ENCODE measurements around the gene ETV5. TPM values are rescaled to one million over a fixed set of nuclear protein-coding genes. Genes with fewer than 3 reads are reported as not detected.

ETV5 gene
- total RNA-seq, 4 donors from 2014 or later: 6.6 to 12.4 (median 9.5) TPM

DNA sequence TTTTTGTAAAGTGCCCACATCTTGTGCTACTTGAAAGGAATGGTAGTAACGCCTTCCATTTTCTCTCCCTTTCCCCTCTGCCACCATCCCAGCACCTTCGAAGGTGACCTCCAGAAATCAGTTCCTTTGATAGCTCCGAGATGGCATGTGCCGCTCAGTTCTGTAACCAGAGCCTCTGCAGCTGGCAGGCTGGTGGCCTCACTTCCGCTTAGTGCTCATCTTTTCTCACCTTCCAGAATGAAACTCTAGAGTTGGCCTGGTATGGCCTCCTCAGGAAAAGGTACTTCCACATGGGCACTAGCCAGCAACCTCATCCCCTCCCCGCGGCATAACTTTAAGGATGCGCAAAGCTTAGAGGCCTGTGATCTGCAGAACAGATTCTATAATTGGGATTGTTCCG lies 38.8 kb downstream of the ETV5 start:
- DNase-seq (ENCODE audit: extremely low spot score): no peak

DNA sequence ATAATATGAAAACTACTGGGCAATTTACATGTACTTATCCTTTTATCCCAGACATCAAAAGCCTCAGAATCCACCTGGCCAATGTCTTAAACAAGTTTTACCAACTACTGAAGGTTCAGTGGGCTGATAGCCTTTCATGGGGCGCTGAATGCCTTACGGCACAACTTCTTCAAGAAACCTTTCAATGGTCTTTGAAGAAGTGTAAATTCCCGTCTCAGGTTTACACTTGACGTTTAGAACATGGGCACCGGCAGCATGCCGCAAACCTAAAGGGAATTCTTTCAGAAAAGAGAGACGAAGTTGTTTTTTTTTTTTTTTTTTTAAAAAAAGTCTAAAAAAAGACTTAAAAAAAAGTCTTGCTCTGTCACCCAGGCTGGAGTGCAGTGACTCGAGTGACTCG lies 39.7 kb downstream of the ETV5 start:
- Histone ChIP-seq H3K9me3 (no peaks in the 10 kb centered on the region), H3K27me3 (no peaks in the 10 kb centered on the region), H3K36me3 (peaks cover 5 to 16% (median 10%) of the 10 kb centered on the region in 4 donors), H3K4me1 (no peaks in the 10 kb centered on the region), H3K4me3 (no peak overlapping the region), H3K27ac (replicated peaks in 1 of 4) (no peak overlapping the region)
- no peak for DNase-seq (ENCODE audit: extremely low spot score)
- intact Hi-C loops (cut with DNase I): no loop called here
- TF ChIP-seq POLR2A (IDR thresholded peaks at IDR 0.05; ENCODE audit: low read depth) (no peak), CTCF (IDR thresholded peaks at IDR 0.05) (no peak), EP300 (IDR thresholded peaks at IDR 0.05) (no peak)
- 96% methylated on average over 9 of the region's 9 CpGs for WGBS

More for the DNA sequence above, 38.8 kb downstream of the ETV5 start:
- intact Hi-C loops (cut with DNase I): no loop called here
- no peak overlapping the region for H3K27ac ChIP-seq (replicated peaks in 1 of 4)
- peaks cover 0 to 7% (median 6%) of the 10 kb centered on the region in 4 donors for H3K36me3 ChIP-seq
- no peak overlapping the region for H3K4me3 ChIP-seq
- WGBS: 88% methylated on average over 9 of the region's 9 CpGs
- no peaks in the 10 kb centered on the region for H3K27me3 ChIP-seq
- H3K9me3 ChIP-seq: no peaks in the 10 kb centered on the region
- TF ChIP-seq POLR2AphosphoS5 (IDR thresholded peaks at IDR 0.05) (no peak), EP300 (IDR thresholded peaks at IDR 0.05) (no peak), CTCF (IDR thresholded peaks at IDR 0.05) (no peak), POLR2A (IDR thresholded peaks at IDR 0.05; ENCODE audit: low read depth) (no peak)
- H3K4me1 ChIP-seq: no peaks in the 10 kb centered on the region

- H3K4me1 ChIP-seq: no peaks in the 10 kb centered on the region
- 57% methylated on average over 2 of the region's 2 CpGs for WGBS
- no peaks in the 10 kb centered on the region for H3K27me3 ChIP-seq
- DNase-seq (ENCODE audit: extremely low spot score): no peak
- TF ChIP-seq POLR2A (IDR thresholded peaks at IDR 0.05; ENCODE audit: low read depth) (no peak), POLR2AphosphoS5 (IDR thresholded peaks at IDR 0.05) (no peak), CTCF (IDR thresholded peaks at IDR 0.05) (no peak), EP300 (IDR thresholded peaks at IDR 0.05) (no peak)
- H3K9me3 ChIP-seq: no peaks in the 10 kb centered on the region
- H3K4me3 ChIP-seq: no peak overlapping the region
- H3K27ac ChIP-seq (replicated peaks in 1 of 4): no peak overlapping the region
- H3K36me3 ChIP-seq: peaks cover 5 to 26% (median 11%) of the 10 kb centered on the region in 4 donors
- intact Hi-C loops (cut with DNase I): no loop called here
Observed at GRCh38 chr3:186068243-186068552, 40.7 kb downstream of the ETV5 start.

- Histone ChIP-seq H3K27me3 (no peaks in the 10 kb centered on the region), H3K27ac (replicated peaks in 1 of 4) (no peak overlapping the region), H3K36me3 (peaks cover 5 to 30% (median 11%) of the 10 kb centered on the region in 4 donors), H3K4me3 (no peak overlapping the region), H3K4me1 (no peaks in the 10 kb centered on the region), H3K9me3 (no peaks in the 10 kb centered on the region)
- TF ChIP-seq POLR2AphosphoS5 (IDR thresholded peaks at IDR 0.05): no peak
- TF ChIP-seq POLR2A (IDR thresholded peaks at IDR 0.05; ENCODE audit: low read depth): no peak
- TF ChIP-seq EP300 (IDR thresholded peaks at IDR 0.05): no peak
- no peak for TF ChIP-seq CTCF (IDR thresholded peaks at IDR 0.05)
- WGBS: 93% methylated on average over 9 of the region's 9 CpGs
- no peak for DNase-seq (ENCODE audit: extremely low spot score)
- intact Hi-C loops (cut with DNase I): no loop called here
Observed at GRCh38 chr3:186067360-186068242, 41.3 kb downstream of the ETV5 start.
